Trophoblast cell (in vitro differentiated cells and primary cell): ENCODE results near the gene CBLL2.

Experiments
- DNase-seq, 2 donors: peaks; one replicate each; pipeline ENCODE4 v3.0.0-alpha.2; 2016
- H2AFZ ChIP-seq: 2 replicates; pipeline ENCODE4 v1.6.1; 2013; ENCODE audit warnings: low read length, moderate library complexity, mild to moderate bottlenecking; ENCODE audit not compliant: insufficient read depth, poor library complexity
- H2AK5ac ChIP-seq: 2 replicates; pipeline ENCODE4 v1.6.1; 2013; ENCODE audit warnings: mild to moderate bottlenecking, low read length
- H2BK120ac ChIP-seq: 2 replicates; pipeline ENCODE4 v1.6.1; 2013; ENCODE audit warnings: low read length, mild to moderate bottlenecking, moderate library complexity; ENCODE audit not compliant: insufficient read depth, poor library complexity
- H2BK12ac ChIP-seq: 2 replicates; pipeline ENCODE4 v1.6.1; 2013; ENCODE audit warnings: mild to moderate bottlenecking, low read length, moderate library complexity
- H2BK5ac ChIP-seq: 2 replicates; pipeline ENCODE4 v1.6.1; 2013; ENCODE audit warnings: low read length, low read depth, moderate library complexity, mild to moderate bottlenecking; ENCODE audit not compliant: poor library complexity
- H3K14ac ChIP-seq: 2 replicates; pipeline ENCODE4 v1.6.1; 2013; ENCODE audit warnings: mild to moderate bottlenecking, low read length
- H3K18ac ChIP-seq: 2 replicates; pipeline ENCODE4 v1.6.1; 2013; ENCODE audit warnings: mild to moderate bottlenecking, low read length
- H3K23ac ChIP-seq: 2 replicates; pipeline ENCODE4 v1.6.1; 2013; ENCODE audit warnings: low read length
- H3K27ac ChIP-seq: 2 replicates; pipeline ENCODE4 v1.5.1; 2013; ENCODE audit warnings: low read depth, mild to moderate bottlenecking, inconsistent platforms, low read length, moderate library complexity
- H3K27me3 ChIP-seq: 2 replicates; pipeline ENCODE4 v1.6.1; 2013; ENCODE audit warnings: inconsistent platforms, mild to moderate bottlenecking, low read length, moderate library complexity; ENCODE audit not compliant: insufficient read depth
- H3K36me3 ChIP-seq, 2 experiments: 1 replicate in 1 of 2; 2 replicates in 1 of 2; pipeline ENCODE4 v1.6.1; 2013; ENCODE audit warnings: low read length in 2 of 2, mild to moderate bottlenecking in 2 of 2, moderate library complexity in 1 of 2; ENCODE audit not compliant: insufficient read depth in 2 of 2, control insufficient read depth in 1 of 2
- H3K4ac ChIP-seq: 2 replicates; pipeline ENCODE4 v1.6.1; 2013; ENCODE audit warnings: low read depth, mild to moderate bottlenecking, low read length, moderate library complexity
- H3K4me1 ChIP-seq, 2 experiments: 1 replicate in 1 of 2; 2 replicates in 1 of 2; pipeline ENCODE4 v1.6.1; 2013; ENCODE audit warnings: low read length in 2 of 2, mild to moderate bottlenecking in 2 of 2, moderate library complexity in 1 of 2; ENCODE audit not compliant: insufficient read depth in 2 of 2, control insufficient read depth in 1 of 2
- H3K4me2 ChIP-seq: 2 replicates; pipeline ENCODE4 v1.6.1; 2013; ENCODE audit warnings: inconsistent platforms, mild to moderate bottlenecking, low read length, moderate library complexity
- H3K4me3 ChIP-seq: 2 replicates; pipeline ENCODE4 v1.5.1; 2013; ENCODE audit warnings: mild to moderate bottlenecking, low read depth, low read length, inconsistent platforms
- H3K79me1 ChIP-seq: one replicate; pipeline ENCODE4 v1.6.1; 2013; ENCODE audit warnings: low read length
- H3K79me2 ChIP-seq: 2 replicates; pipeline ENCODE4 v1.6.1; 2013; ENCODE audit warnings: low read length, mild to moderate bottlenecking; ENCODE audit not compliant: control insufficient read depth, insufficient read depth, poor library complexity
- H3K9ac ChIP-seq: 2 replicates; pipeline ENCODE4 v1.6.1; 2013; ENCODE audit warnings: mild to moderate bottlenecking, low read length
- H3K9me3 ChIP-seq: 2 replicates; pipeline ENCODE4 v1.6.1; 2013; ENCODE audit warnings: low read depth, mild to moderate bottlenecking, control low read depth, inconsistent platforms, low read length; ENCODE audit not compliant: insufficient read depth
- H4K12ac ChIP-seq: 2 replicates; pipeline ENCODE4 v1.6.1; 2013; ENCODE audit warnings: low read depth, mild to moderate bottlenecking, low read length, moderate library complexity
- H4K8ac ChIP-seq: 2 replicates; pipeline ENCODE4 v1.6.1; 2013; ENCODE audit warnings: low read depth, mild to moderate bottlenecking, low read length, moderate library complexity
- H4K91ac ChIP-seq: one replicate; pipeline ENCODE4 v1.6.1; 2013; ENCODE audit warnings: low read depth, mild to moderate bottlenecking, low read length, moderate library complexity
- WGBS: extraction: QIAGEN DNeasy Blood & Tissue Kit; methylation state at CpG from one replicate; pipeline ENCODE4 v1.1.7; 2013; ENCODE audit warnings: missing lambda C conversion rate; ENCODE audit not compliant: insufficient read length, insufficient coverage; ENCODE audit errors: extremely low coverage; 5-methylcytosine and 5-hydroxymethylcytosine counted together

The CBLL2 gene

GRCh38 chrX:22247169-22247568 is 25.5 kb upstream of the CBLL2 start:
- no peak overlapping the region for H3K23ac ChIP-seq
- no peaks in the 10 kb centered on the region for H3K79me1 ChIP-seq
- H2AK5ac ChIP-seq: no peak overlapping the region
- no peak overlapping the region for H3K4ac ChIP-seq
- DNase-seq: peak; percentile 2 to 69
- no peak overlapping the region for H3K18ac ChIP-seq
- no peak overlapping the region for H3K4me2 ChIP-seq
- no peak overlapping the region for H2AFZ ChIP-seq
- no peaks in the 10 kb centered on the region for H3K4me1 ChIP-seq
- H4K91ac ChIP-seq: no peak overlapping the region
- peaks cover 0 to 1% of the 10 kb centered on the region in 2 experiments for H3K36me3 ChIP-seq
- no peak overlapping the region for H2BK5ac ChIP-seq
- H3K4me3 ChIP-seq: no peak overlapping the region
- no peak overlapping the region for H3K14ac ChIP-seq
- H4K12ac ChIP-seq: no peak overlapping the region
- H3K9ac ChIP-seq: no peak overlapping the region
- H2BK120ac ChIP-seq: no peak overlapping the region
- no peaks in the 10 kb centered on the region for H3K79me2 ChIP-seq
- no peak overlapping the region for H2BK12ac ChIP-seq
- H3K27ac ChIP-seq: no peak overlapping the region
- no peak overlapping the region for H4K8ac ChIP-seq
- no CpG with 5 or more reads among the region's 1 CpG for WGBS
- H3K27me3 ChIP-seq: no peaks in the 10 kb centered on the region
- no peaks in the 10 kb centered on the region for H3K9me3 ChIP-seq

- peaks cover 0 to 1% of the 10 kb centered on the region in 2 experiments for H3K36me3 ChIP-seq
- H3K4me1 ChIP-seq: no peaks in the 10 kb centered on the region
- no peak overlapping the region for H3K27ac ChIP-seq
- no peak overlapping the region for H2BK5ac ChIP-seq
- no CpG with 5 or more reads among the region's 3 CpGs for WGBS
- H3K9ac ChIP-seq: no peak overlapping the region
- no peak overlapping the region for H4K12ac ChIP-seq
- no peaks in the 10 kb centered on the region for H3K79me2 ChIP-seq
- H3K27me3 ChIP-seq: no peaks in the 10 kb centered on the region
- no peak for DNase-seq
- H2BK120ac ChIP-seq: no peak overlapping the region
- H4K91ac ChIP-seq: no peak overlapping the region
- no peak overlapping the region for H4K8ac ChIP-seq
- no peak overlapping the region for H2AFZ ChIP-seq
- no peak overlapping the region for H2AK5ac ChIP-seq
- H2BK12ac ChIP-seq: no peak overlapping the region
- H3K79me1 ChIP-seq: no peaks in the 10 kb centered on the region
- no peak overlapping the region for H3K18ac ChIP-seq
- H3K4me2 ChIP-seq: no peak overlapping the region
- H3K4ac ChIP-seq: no peak overlapping the region
- no peak overlapping the region for H3K14ac ChIP-seq
- H3K4me3 ChIP-seq: no peak overlapping the region
- H3K9me3 ChIP-seq: no peaks in the 10 kb centered on the region
- H3K23ac ChIP-seq: no peak overlapping the region
These were observed 24.3 kb upstream of the CBLL2 start for GRCh38 chrX:22248401-22248800.

GRCh38 chrX:22249371-22249770 is 23.3 kb upstream of the CBLL2 start:
- Histone ChIP-seq H2BK120ac (no peak overlapping the region), H2BK12ac (no peak overlapping the region), H3K9me3 (no peaks in the 10 kb centered on the region)

GRCh38 chrX:22268706-22269105 is 4.0 kb upstream of the CBLL2 start:
- no peaks in the 10 kb centered on the region for H3K79me2 ChIP-seq
- no peaks in the 10 kb centered on the region for H3K36me3 ChIP-seq
- H3K14ac ChIP-seq: no peak overlapping the region
- no peak overlapping the region for H3K4me2 ChIP-seq
- H2AFZ ChIP-seq: no peak overlapping the region
- no peaks in the 10 kb centered on the region for H3K27me3 ChIP-seq
- no peaks in the 10 kb centered on the region for H3K4me1 ChIP-seq
- no peak overlapping the region for H2BK12ac ChIP-seq
- H3K9ac ChIP-seq: no peak overlapping the region
- H4K12ac ChIP-seq: no peak overlapping the region
- H2AK5ac ChIP-seq: no peak overlapping the region
- DNase-seq: no peak
- H3K18ac ChIP-seq: no peak overlapping the region
- H3K27ac ChIP-seq: no peak overlapping the region
- H4K8ac ChIP-seq: no peak overlapping the region
- H3K23ac ChIP-seq: no peak overlapping the region
- no peak overlapping the region for H4K91ac ChIP-seq
- H2BK120ac ChIP-seq: no peak overlapping the region
- H3K4me3 ChIP-seq: no peak overlapping the region
- no peak overlapping the region for H3K4ac ChIP-seq
- WGBS: no CpG with 5 or more reads among the region's 6 CpGs
- H3K79me1 ChIP-seq: no peaks in the 10 kb centered on the region
- no peaks in the 10 kb centered on the region for H3K9me3 ChIP-seq
- H2BK5ac ChIP-seq: no peak overlapping the region

More at GRCh38 chrX:22249371-22249770, 23.3 kb upstream of the CBLL2 start:
- H2BK5ac ChIP-seq: no peak overlapping the region
- no peak overlapping the region for H3K4me2 ChIP-seq
- H4K8ac ChIP-seq: no peak overlapping the region
- no peaks in the 10 kb centered on the region for H3K79me2 ChIP-seq
- H3K9ac ChIP-seq: no peak overlapping the region
- H2AFZ ChIP-seq: no peak overlapping the region
- no peak overlapping the region for H2AK5ac ChIP-seq
- no peak overlapping the region for H4K91ac ChIP-seq
- no peak overlapping the region for H3K18ac ChIP-seq
- no peak overlapping the region for H3K4ac ChIP-seq
- no peaks in the 10 kb centered on the region for H3K79me1 ChIP-seq
- DNase-seq: no peak
- H3K27ac ChIP-seq: no peak overlapping the region
- no peak overlapping the region for H3K4me3 ChIP-seq
- no peak overlapping the region for H4K12ac ChIP-seq
- H3K14ac ChIP-seq: no peak overlapping the region
- no CpG with 5 or more reads among the region's 2 CpGs for WGBS
- H3K27me3 ChIP-seq: no peaks in the 10 kb centered on the region
- H3K4me1 ChIP-seq: no peaks in the 10 kb centered on the region
- H3K23ac ChIP-seq: no peak overlapping the region
- peaks cover 0 to 1% of the 10 kb centered on the region in 2 experiments for H3K36me3 ChIP-seq
